Right renal pelvis (tissue), 4 donors: Measurements from ENCODE around the gene LCORL. TPM values are rescaled to one million over a fixed set of nuclear protein-coding genes. Genes with fewer than 3 reads are reported as not detected.
A peak's percentile ranks its signal among the peaks of the same experiment; 100 is the strongest.
"Not testable (repeated sequence)": the region's sequence is repeated elsewhere in the genome, so short reads cannot be mapped to it uniquely, and the experiment has no call there.

Source experiments
- DNase-seq, 4 donors: peaks; one replicate each; pipeline ENCODE4 v3.0.0-alpha.2; 2013; ENCODE audit warnings: low read depth in 4 of 4, low spot score in 3 of 4, missing footprints in 1 of 4
- polyA plus RNA-seq, 4 donors: library from polyadenylated mRNA; unstranded; fragments of 120-200 nt; gene quantifications; one replicate each; pipeline ENCODE4 v1.2.1, GENCODE V29; 2013; ENCODE audit not compliant: insufficient read length in 4 of 4

The LCORL gene
- polyA plus RNA-seq, 4 donors = 25.7 to 32.7 (median 31.0) TPM

DNA sequence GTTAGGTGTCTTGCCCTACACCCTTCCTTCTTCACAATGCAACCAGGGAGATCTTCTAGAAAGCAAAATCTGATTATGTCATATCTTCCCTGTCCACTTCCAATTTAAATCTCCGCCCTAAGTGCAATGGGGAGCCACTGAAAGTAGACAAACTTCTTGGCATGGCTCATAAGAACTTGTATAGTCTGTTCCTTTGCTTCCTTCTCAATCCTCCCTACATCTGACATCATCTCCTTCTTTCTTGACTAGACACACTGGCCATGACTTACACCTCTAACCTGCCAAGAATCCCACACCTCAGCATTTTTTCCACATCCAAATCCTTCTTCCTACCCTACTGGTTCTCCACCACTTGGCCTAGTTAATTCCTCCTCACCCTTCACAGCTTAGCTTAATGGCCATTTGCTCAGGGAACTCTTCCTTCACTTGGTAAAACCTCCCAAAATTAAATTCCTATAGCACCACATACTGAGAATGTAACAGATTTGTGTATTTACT, 155.6 kb downstream of the LCORL start:
- DNase-seq = no peak

DNA sequence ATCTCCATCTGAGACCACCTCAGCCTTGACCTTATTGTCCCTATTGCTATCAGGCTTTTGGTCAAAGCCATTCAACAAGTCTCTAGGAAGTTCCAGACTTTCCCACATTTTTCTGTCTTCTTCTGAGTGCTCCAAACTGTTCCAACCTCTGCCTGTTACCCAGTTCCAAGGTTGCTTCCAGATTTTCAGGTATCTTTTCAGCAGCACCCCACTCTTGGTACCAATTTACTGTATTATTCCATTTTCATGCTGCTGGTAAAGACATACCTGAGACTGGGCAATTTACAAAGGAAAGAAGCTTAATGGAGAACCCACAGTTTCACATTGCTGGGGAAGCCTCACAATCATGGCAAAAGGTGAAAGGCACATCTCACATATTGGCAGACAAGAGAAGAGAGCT, 159.6 kb downstream of the LCORL start:
- not testable (repeated sequence) for DNase-seq

DNA sequence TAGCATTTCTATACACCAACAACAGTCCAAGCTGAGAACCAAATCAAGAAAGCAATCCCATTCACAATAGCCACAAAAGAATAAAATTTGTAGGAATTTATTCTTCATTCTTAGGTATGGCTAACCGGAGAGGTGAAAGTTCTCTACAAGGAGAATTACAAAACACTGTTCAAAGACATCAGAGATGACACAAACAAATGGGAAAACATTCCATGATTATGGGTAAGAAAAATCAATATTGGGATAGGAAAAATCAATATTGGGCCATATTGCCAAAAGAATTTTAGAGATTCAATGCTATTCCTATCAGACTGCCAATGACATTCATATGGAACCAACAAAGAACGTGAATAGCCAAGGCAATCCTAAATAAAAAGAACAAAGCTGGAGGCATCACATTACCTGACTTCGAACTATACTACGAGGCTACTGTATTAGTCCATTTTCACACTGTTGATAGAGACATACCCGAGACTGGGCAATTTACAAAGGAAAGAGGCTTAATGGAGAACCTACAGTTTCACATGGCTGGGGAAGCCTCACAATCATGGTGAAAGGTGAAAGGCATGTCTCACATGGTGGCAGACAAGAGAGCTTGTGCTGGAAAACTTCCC, 161.7 kb downstream of the LCORL start:
- no peak for DNase-seq

DNA sequence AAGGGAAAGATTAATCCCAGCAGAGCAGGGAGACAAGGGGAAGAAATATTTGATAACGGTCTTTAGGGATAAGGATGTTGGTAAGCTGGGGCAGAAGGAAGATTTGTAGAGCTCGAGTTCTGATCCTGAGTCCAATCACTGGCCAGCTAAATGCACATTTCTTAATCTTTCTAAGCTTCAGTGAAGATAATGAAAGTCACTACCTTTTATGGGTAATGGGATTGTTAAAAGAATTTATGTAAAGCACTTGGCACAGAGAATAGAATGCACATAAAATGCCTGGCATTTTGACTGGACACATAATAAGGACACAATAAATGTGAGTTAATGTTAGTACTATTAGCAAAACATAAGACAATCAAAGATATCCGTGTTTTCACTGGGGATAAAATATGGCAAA, 167.5 kb downstream of the LCORL start:
- no peak for DNase-seq

DNA sequence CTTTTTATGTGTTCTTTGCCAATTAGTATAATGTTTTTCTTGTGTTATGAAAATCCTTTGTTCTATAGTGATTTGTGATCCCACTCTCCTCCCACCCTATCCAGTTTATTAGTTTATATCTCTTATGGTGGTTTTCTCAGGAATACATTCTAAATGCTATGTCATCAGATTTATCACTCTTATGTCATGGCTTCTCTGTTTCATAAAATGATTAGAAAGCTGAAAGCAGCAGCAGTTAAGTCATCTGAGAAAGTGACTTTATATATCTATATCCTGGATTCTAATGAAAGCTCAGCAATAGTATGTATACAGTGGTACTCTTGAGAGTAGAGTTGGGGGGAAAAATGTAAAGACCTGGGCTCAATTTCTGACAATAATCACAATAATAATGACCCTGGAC, 169.6 kb downstream of the LCORL start:
- DNase-seq = no peak

DNA sequence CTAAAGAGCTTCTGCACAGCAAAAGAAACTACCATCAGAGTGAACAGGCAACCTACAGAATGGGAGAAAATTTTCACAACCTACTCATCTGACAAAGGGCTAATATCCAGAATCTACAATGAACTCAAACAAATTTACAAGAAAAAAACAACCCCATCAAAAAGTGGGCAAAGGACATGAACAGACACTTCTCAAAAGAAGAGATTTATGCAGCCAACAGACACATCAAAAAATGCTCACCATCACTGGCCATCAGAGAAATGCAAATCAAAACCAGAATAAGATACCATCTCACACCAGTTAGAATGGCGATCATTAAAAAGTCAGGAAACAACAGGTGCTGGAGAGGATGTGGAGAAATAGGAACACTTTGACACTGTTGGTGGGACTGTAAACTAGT, 171.3 kb downstream of the LCORL start:
- not testable (repeated sequence) for DNase-seq

DNA sequence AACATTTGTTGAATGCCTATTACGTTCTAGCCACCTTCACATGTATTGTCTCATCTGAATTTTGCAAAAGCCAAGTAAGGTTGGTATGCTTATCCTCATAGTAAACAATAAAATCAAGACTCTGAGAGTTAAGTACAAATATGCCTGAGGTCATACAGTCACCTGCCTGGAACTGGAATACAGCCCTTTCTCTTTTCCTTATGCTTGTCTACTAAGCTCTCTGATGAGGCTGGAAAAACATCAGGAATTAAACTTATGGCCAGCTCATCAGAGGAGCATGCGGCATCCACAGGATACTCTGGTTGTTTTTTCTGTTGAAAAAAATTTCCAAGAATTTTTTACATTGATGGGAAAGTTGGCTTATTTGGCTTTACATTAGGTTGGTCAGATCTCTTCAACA, 175.3 kb downstream of the LCORL start:
- no peak for DNase-seq

DNA sequence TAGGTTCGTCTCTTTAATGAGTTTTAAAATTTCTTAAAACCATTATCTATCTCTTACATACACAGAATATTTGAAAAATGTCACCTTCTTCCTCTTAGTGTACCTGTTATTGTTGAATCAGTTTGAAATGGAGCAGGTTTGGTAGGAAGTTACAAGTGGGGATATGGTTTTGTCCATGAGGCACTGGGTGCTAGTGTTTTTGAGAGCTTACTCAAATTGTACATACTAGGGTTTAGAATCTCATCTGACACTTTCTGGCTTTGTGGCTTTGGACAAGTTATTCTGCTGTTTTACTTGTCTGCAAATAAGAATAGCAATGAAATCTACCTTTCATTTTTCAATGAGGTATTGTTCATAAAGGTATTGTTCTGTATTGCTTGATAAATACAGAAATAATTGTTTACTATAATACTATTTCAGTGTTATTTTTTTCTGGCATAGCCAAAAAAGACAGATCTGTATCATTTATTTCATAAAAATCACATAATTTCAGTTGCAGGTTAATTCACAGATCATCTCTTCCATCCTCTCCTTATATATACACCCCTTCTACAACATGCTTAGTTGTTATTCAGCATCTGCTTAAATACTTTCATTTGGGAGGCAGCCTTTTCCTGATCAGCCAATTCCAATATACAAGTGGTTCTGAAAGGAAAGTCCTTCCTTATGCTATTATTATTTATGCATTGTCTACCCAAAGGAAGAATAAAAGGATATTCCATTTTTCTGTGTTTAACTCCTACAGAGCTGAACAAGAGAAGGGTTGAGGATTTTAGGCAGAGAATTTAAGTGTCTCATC, 197.5 kb downstream of the LCORL start:
- DNase-seq = no peak

DNA sequence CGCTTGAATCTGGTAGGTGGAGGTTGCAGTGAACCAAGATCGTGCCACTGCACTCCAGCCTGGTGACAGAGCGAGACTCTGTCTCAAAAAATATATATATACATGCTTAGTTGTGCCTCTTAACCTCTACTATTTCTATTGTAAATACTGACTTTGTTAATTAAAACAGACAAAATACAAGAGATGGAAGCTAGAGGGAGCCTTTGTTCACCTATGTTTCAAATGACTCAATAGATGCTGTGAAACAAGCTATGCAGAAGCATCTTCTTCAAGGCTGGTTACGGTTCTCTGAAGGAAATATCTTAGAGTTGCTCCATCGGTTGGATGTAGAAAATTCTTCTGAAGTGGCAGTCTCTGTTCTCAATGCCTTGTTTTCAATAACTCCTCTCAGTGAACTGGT, 204.5 kb downstream of the LCORL start:
- peak in 1 of 4 donors; percentile 43 for DNase-seq

DNA sequence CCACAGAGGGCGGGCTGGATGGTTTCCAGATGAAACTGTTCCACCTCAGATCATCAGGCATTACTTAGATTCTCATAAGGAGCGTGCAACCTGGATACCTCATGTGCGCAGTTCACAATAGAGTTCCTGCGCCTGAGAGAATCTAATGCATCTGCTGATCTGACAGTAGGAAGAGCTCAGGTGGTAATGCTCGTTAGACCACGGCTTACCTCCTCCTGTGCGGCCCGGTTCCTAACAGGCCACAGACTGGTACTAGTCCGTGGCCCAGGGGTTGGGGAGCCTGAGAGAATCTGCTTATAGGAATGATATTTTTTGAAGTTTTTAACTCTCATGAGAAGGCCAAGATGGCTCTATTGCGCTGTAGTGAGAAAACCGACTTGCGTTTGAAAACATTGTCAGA, 205.4 kb downstream of the LCORL start:
- DNase-seq = no peak

DNA sequence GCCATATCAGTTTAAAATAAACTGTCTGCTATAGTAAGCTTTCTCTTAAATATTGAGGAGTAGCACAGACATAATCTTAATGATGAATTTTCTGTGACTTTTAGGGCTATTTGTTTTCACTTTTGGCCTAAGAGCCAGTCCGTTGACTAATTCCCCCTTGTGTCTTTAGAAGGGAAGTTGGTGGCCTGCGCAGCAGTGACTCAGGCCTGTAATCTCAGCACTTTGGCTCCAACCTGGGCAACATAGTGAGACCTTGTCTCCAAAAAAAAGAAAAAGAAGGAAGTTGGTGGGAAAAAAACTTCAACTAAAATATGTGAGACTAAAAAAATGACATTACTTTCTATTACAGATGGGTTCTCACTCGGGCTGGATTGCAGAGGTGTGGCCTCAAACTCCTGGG, 207.4 kb downstream of the LCORL start:
- DNase-seq = no peak

DNA sequence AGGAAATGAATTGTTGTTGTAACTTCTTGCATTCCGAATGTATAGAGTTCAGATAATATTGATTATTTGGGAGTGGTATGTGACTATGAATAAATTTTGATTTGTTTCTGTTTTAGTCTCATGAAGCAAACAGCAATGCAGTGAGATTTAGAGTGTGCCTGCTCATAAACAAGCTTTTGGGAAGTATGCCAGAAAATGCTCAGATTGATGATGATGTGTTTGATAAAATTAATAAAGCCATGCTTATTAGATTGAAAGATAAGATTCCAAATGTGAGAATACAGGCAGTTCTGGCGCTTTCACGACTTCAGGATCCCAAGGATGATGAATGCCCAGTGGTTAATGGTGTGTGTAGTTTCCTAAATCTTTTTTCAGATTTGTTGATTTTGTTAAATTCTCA, 208.8 kb downstream of the LCORL start:
- DNase-seq = no peak

DNA sequence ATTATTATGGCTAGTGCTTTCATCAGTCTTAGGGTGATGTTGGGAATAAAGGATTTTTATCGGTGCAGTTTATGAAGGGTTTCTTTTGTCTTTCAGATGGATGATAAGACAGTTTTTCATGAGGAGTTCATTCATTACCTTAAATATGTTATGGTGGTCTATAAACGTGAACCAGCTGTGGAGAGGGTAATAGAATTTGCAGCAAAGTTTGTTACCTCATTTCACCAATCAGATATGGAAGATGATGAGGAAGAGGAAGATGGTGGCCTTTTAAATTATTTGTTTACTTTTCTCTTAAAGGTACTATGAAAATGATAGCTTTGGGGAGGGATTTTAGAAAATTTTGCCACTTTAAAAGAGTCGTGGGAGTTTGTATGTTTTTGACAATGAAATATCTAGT, 209.4 kb downstream of the LCORL start:
- no peak for DNase-seq

DNA sequence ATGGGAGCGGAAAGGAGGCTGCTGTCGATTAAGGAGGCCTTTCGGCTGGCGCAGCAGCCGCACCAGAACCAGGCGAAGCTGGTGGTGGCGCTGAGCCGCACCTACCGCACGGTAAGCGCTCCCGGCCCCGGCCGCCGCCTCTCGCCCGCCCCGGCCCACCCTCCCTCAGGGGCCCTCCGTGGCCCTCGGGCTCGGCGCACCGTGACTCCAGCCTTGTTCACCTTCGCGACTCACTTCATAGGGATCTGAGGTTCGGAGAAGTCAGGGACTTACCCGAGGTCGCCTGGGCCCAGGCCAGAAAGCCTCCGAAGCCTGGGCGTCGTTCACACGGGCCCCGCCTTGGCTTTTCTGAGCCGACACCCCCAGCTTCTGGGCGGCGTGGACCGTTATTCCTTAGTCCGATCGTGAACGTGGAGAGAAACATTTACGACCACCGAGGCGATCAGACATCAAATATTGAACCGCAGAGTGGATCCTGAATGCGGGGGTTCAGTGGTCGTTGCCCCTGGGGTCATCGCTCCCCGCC, 210.4 kb downstream of the LCORL start:
- no peak for DNase-seq

DNA sequence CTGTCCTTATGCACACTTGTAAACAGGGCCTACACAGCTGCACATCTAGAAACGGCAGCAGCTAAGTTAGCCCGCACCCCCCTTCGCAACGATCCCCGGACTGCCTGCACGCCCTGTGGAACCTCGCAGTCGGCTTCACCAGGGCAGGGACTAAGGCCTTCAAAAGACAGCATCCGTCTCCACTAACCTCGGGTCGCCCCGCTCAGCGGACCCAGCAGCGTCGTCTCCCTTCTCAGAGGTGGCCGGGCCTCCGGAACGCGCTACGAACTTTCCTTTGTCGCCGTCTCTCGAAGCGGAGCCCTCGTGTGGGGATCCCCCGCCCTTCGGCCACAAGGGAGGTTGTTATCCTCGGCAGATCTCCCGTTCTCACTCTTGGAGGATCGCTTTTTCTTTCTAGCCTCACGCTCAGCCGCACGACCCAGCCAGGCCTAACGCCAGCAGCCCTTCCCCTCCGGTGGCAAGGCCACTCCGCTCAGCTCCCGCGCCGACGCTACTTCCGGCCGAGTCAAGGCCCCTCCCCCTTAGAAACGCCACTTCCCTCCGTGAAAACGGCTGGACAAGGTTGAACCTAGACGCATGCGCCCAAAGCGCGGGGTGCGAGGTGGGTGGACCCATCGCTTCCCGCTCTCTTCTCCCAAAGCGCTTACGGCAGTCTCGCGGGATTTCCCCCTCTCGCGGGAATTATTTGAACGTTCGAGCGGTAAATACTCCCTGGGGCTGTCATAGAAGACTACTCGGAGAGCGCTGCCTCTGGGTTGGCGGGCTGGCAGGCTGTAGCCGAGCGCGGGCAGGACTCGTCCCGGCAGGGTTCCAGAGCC, 211.1 kb downstream of the LCORL start, which contains the start of the genes DCAF16 and NCAPG:
TSS of gene DCAF16 (minus strand) at position 498 of the 818 bp plus-strand sequence. CDS start 6,616 bp downstream, outside the sequence.
TSS of gene NCAPG (plus strand) at position 720 of the 818 bp plus-strand sequence. CDS start 99 bp downstream, outside the sequence.
- DNase-seq = peak; percentile 99 to 100 (median 99)

DNA sequence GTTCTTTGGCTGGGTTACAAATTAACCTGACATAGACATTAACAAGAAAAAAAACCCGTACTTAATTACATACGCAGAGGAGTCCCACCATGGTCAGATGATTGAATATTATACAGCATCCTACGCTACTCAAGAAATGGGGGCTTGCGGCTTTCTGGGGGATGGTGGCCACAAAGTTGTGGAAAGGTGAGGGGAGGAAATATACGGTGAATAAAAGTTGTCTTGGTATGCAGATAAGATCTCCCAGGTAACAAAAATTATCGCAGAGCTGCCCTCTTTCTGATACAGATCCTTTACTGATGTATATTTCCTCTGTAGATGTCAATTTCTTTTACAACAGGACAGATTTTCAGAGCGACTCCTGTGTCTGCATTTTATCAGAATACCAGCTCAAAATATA, 211.9 kb downstream of the LCORL start:
- DNase-seq = no peak

DNA sequence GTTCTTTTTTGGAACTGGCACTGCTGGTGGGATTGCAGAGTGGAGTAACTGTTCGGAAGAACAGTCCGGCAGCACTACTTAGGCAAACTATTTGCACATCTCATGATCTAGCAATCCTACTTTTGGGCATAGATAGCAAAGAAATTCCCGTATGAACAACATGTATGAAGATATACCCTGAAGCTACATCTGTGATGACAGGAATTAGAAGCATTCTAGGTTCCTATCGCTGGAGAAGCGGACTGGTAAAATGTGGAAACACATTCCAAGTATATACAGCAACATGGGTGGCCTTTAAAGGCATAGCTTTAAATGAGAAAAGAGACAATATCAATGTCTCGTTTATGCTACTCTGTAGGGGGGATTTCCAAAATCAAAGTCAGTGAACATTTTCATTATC, 214.1 kb downstream of the LCORL start:
- no peak for DNase-seq

DNA sequence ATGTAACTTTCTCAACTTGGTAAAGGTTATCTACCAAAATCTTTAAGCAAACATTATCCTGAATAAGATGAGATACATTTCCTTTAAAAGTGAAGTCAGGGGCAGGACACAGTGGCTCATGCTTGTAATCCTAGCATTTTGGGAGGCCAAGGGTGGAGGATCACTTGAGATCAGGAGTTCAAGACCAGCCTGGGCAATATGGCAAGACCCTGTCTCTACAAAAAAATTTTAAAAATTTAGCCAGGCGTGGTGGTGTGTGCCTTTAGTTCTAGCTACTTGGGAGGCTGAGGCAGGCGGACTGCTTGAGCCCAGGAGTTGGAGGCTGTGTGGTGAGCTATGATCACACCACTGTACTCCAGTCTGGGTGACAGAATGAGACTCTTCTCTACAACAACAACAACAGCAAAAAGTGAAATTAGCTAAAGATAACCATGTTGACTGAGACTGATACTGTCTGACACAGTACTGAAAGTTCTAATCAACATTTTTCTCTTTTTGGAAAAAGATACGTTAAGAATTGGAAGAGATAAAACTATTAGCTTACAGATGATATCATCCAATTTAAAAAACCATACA, 215.9 kb downstream of the LCORL start:
- no peak for DNase-seq

DNA sequence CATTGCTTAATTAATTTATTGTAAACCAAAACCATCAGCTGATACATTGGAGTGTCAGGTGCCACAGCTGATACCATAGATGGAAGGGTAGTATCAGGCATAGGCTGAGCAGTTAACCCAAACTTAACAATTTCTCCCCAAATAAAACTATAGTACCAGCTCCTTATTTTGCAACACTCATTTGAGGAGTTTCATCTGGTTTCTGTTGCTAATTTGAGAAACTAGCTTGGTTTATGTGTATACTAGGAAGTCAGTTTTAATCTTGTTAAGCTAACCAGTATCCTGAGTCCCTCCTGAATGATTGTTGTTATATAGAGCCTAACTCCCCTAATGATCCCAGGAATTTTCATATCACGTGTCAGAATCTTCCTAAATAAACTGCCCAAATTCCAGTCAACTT, 223.7 kb downstream of the LCORL start:
- DNase-seq = no peak

DNA sequence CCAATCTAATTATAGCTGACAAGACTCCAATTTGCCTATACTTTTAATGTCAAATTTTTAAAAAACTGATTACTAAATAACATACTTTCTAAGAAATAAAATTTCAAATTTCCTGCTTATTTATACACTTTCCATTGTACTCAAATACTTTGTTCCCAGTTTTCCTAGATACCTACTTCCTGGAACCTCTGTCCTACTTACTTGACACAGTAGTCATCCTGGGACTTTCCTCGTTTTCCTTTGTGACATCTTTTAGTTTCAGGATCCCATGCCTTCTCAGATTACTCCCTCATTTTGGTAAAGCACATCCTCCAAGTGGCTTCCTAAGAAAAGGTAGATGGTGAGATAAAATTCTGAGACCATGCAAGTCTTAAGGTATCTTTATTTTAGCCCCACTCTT, 226.8 kb downstream of the LCORL start:
- DNase-seq = no peak
